ENCODE measurements around the gene PRDM15.

The PRDM15 gene

GRCh38 chr21:41761934-41762635 is 117.1 kb downstream of the PRDM15 start:
- H3K4me3 ChIP-seq (ENCODE audit: low read depth, low read length) = no peak overlapping the region
- no peak for TF ChIP-seq CTCF (IDR thresholded peaks at IDR 0.05; ENCODE audit: borderline replicate concordance, insufficient read depth, low read depth, low read length)

GRCh38 chr21:41761211-41761933 is 117.8 kb downstream of the PRDM15 start:
- no peak overlapping the region for H3K4me3 ChIP-seq (ENCODE audit: low read depth, low read length)
- TF ChIP-seq CTCF (IDR thresholded peaks at IDR 0.05; ENCODE audit: borderline replicate concordance, insufficient read depth, low read depth, low read length) = no peak

GRCh38 chr21:41760411-41760810 is 118.7 kb downstream of the PRDM15 start:
- H3K4me3 ChIP-seq (ENCODE audit: low read depth, low read length) = no peak overlapping the region
- no peak for TF ChIP-seq CTCF (IDR thresholded peaks at IDR 0.05; ENCODE audit: borderline replicate concordance, insufficient read depth, low read depth, low read length)

- H3K4me3 ChIP-seq (ENCODE audit: low read depth, low read length) = no peak overlapping the region
- no peak for TF ChIP-seq CTCF (IDR thresholded peaks at IDR 0.05; ENCODE audit: borderline replicate concordance, insufficient read depth, low read depth, low read length)
Measured at GRCh38 chr21:41759926-41760325, 119.2 kb downstream of the PRDM15 start.

- TF ChIP-seq CTCF (IDR thresholded peaks at IDR 0.05; ENCODE audit: borderline replicate concordance, insufficient read depth, low read depth, low read length) = no peak
- no peak overlapping the region for H3K4me3 ChIP-seq (ENCODE audit: low read depth, low read length)
Measured at GRCh38 chr21:41759214-41759840, 119.8 kb downstream of the PRDM15 start.

- TF ChIP-seq CTCF (IDR thresholded peaks at IDR 0.05; ENCODE audit: borderline replicate concordance, insufficient read depth, low read depth, low read length) = no peak
- H3K4me3 ChIP-seq (ENCODE audit: low read depth, low read length) = no peak overlapping the region
Measured at GRCh38 chr21:41758550-41758949, 120.6 kb downstream of the PRDM15 start.
